Transverse colon (tissue), 4 donors: Measurements from ENCODE around the gene TNFSF13. TPM values are rescaled to one million over a fixed set of nuclear protein-coding genes. Genes with fewer than 3 reads are reported as not detected.

ENCODE experiments used
- DNase-seq: peaks from one replicate; pipeline ENCODE4 v3.0.0-alpha.2; 2019
- H3K27ac ChIP-seq, 4 donors: fragments of 200-600 bp; sonication (generic); 2 replicates each; pipeline ENCODE4 v1.5.1; 2016 to 2018; ENCODE audit warnings: inconsistent platforms in 4 of 4
- H3K27me3 ChIP-seq: fragments of 200-600 bp; sonication (generic); 2 replicates; pipeline ENCODE4 v1.5.1; 2017; ENCODE audit warnings: inconsistent platforms
- H3K36me3 ChIP-seq, 4 donors: fragments of 200-600 bp; sonication (generic); 2 replicates each; pipeline ENCODE4 v1.5.1; 2017 to 2019; ENCODE audit warnings: inconsistent platforms in 4 of 4
- H3K4me1 ChIP-seq, 4 donors: fragments of 200-600 bp; sonication (generic); 2 replicates each; pipeline ENCODE4 v1.5.1; 2017 to 2020; ENCODE audit warnings: inconsistent platforms in 4 of 4
- H3K4me3 ChIP-seq, 4 donors: fragments of 200-600 bp; sonication (generic); 1 replicate in 1 of 4; 2 replicates in 3 of 4; pipeline versions ENCODE4 v1.5.1 to v1.6.1; 2017 to 2019; ENCODE audit warnings: inconsistent platforms in 4 of 4
- H3K9me3 ChIP-seq, 2 donors: fragments of 200-600 bp; sonication (generic); 2 replicates each; pipeline ENCODE4 v1.5.1; 2017 to 2019; ENCODE audit warnings: inconsistent platforms in 2 of 2
- EP300 ChIP-seq: sonication (generic); formaldehyde crosslinking; IDR thresholded peaks from one replicate; pipeline ENCODE4 v1.6.1; 2017; ENCODE audit warnings: antibody characterized with exemption, low read depth
- POLR2A ChIP-seq: fragments of 450-650 bp; IDR thresholded peaks from one replicate; pipeline ENCODE4 v1.6.1; 2016; ENCODE audit warnings: antibody characterized with exemption, mild to moderate bottlenecking, moderate library complexity
- POLR2AphosphoS5 ChIP-seq, 3 donors: sonication (generic); formaldehyde crosslinking; IDR thresholded peaks; one replicate each; pipeline ENCODE4 v1.6.1; 2016; ENCODE audit warnings: antibody characterized with exemption in 3 of 3
- WGBS, 2 donors: methylation state at CpG; one replicate each; pipeline ENCODE4 v1.1.5; 2018; ENCODE audit warnings: low coverage in 1 of 2; 5-methylcytosine and 5-hydroxymethylcytosine counted together
- in situ Hi-C, 4 donors: fragments of 200-750 bp; cut with MboI; loops; one replicate each; pipeline versions ENCODE4 v1.15.0 to v1.15.1; 2017; ENCODE audit warnings: low sequenced_read_pairs in 3 of 4, low pct_ligation_motif_present in 1 of 4, low pct_unique_long_range_greater_than_20kb in 1 of 4
- intact Hi-C: fragments of 100-400 bp; cut with DNase I; formaldehyde crosslinking; loops from one replicate; pipeline ENCODE4 v1.15.1; 2023; ENCODE audit warnings: low total_unique reads
- total RNA-seq, 4 donors: library from RNA; depleted of rRNA; stranded (reverse); fragments of >200 nt; gene quantifications; one replicate each; pipeline ENCODE4 v1.1.0, GENCODE V29; 2016
- TF ChIP-seq, protein P1 (sequence below), 5 experiments: fragments of 200-600 bp in 3 of 5; fragments of 450-650 bp in 2 of 5; sonication (generic) in 3 of 5; IDR thresholded peaks; 1 replicate in 2 of 5; 2 replicates in 3 of 5; pipeline ENCODE4 v1.5.1; 2016 to 2017; ENCODE audit warnings: antibody characterized with exemption in 5 of 5, inconsistent platforms in 3 of 5, mild to moderate bottlenecking in 2 of 5, moderate library complexity in 1 of 5

Gene TNFSF13
- total RNA-seq, 4 donors from 2014 or later: 19.7 to 94.3 (median 59.8) TPM

GRCh38 chr17:7538891-7539545, 19.5 kb upstream of the TNFSF13 start:
- no peak for TF ChIP-seq EP300
- TF ChIP-seq POLR2A: no peak
- TF ChIP-seq, protein P1, sequence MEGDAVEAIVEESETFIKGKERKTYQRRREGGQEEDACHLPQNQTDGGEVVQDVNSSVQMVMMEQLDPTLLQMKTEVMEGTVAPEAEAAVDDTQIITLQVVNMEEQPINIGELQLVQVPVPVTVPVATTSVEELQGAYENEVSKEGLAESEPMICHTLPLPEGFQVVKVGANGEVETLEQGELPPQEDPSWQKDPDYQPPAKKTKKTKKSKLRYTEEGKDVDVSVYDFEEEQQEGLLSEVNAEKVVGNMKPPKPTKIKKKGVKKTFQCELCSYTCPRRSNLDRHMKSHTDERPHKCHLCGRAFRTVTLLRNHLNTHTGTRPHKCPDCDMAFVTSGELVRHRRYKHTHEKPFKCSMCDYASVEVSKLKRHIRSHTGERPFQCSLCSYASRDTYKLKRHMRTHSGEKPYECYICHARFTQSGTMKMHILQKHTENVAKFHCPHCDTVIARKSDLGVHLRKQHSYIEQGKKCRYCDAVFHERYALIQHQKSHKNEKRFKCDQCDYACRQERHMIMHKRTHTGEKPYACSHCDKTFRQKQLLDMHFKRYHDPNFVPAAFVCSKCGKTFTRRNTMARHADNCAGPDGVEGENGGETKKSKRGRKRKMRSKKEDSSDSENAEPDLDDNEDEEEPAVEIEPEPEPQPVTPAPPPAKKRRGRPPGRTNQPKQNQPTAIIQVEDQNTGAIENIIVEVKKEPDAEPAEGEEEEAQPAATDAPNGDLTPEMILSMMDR (IDR thresholded peaks at IDR 0.05): no peak
- no peak for TF ChIP-seq POLR2AphosphoS5 (IDR thresholded peaks at IDR 0.05)

DNA sequence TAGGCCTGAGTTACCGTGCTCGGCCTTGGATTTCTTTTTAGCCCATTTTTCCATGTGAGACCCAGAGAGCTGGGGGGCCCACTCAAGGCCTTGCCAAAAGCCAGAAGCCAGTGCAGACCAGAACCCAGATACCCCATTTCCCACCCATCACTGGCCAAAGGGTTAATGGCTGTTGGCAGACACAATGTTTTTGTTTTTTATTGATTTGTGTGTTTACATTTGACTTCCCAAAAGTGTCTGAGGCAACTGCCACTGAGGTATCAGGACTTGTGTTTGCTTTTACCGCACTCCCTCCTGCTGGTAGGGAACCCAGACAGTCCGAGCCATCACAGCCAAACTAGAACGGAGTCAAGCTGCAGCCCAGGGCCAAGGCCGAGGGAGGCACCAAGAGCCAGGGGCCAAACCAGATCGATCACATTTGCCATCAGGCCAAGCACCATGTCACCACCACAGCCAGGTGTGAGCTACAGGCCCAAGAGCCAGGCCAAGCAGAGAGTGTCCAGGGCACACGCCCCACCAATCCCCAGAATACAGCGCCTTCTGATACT, 17.4 kb upstream of the TNFSF13 start:
- Histone ChIP-seq H3K27me3 (no peaks in the 10 kb centered on the region), H3K4me3 (no peak overlapping the region), H3K4me1 (no peaks in the 10 kb centered on the region), H3K36me3 (no peaks in the 10 kb centered on the region), H3K27ac (no peak overlapping the region), H3K9me3 (peaks cover 0 to 9% of the 10 kb centered on the region in 2 donors)
- WGBS, 2 donors: 91 to 100% methylated on average over 1 to 9 of the region's 9 CpGs
- intact Hi-C loops (loop anchor here (5.0 kb wide), 1 partner anchor 811 kb away; no protein-coding TSS in a partner anchor), in situ Hi-C loops (no loop called here)
- DNase-seq: no peak
- TF ChIP-seq POLR2A (no peak), EP300 (no peak), POLR2AphosphoS5 (IDR thresholded peaks at IDR 0.05) (no peak)
- TF ChIP-seq, protein P1 (IDR thresholded peaks at IDR 0.05): no peak

More at GRCh38 chr17:7538891-7539545, 19.5 kb upstream of the TNFSF13 start:
- 35 to 81% methylated on average over 2 to 11 of the region's 11 CpGs for WGBS, 2 donors
- Histone ChIP-seq H3K4me3 (no peak overlapping the region), H3K9me3 (peaks cover 0 to 9% of the 10 kb centered on the region in 2 donors), H3K36me3 (no peaks in the 10 kb centered on the region), H3K27ac (no peak overlapping the region), H3K4me1 (no peaks in the 10 kb centered on the region), H3K27me3 (no peaks in the 10 kb centered on the region)
- in situ Hi-C loops: no loop called here
- DNase-seq: no peak
- intact Hi-C loops: no loop called here

DNA sequence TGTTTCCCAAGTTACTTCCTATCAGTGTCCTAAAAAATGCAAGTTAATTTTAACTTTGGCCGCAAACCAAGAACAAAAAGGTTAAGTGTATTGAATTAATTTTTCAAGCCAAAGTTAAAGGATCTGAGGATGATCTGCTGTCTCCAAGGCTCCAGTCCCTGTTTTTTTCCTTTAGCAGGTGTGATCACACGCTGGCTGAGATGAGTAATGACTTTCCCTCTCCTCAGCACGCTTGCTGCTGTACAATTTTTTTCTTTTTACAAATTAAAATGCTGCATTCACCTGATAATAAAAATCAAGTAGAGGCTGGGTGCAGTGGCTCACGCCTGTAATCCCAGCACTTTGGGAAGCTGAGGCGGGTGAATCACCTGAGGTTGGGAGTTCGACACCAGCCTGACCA, 13.6 kb upstream of the TNFSF13 start:
- Histone ChIP-seq H3K27me3 (no peaks in the 10 kb centered on the region), H3K27ac (no peak overlapping the region), H3K36me3 (no peaks in the 10 kb centered on the region), H3K9me3 (no peaks in the 10 kb centered on the region), H3K4me3 (no peak overlapping the region), H3K4me1 (peaks cover 7 to 19% (median 15%) of the 10 kb centered on the region in 4 donors)
- intact Hi-C loops: loop anchor here (5.0 kb wide), 1 partner anchor 807 kb away; no protein-coding TSS in a partner anchor
- DNase-seq: no peak
- in situ Hi-C loops: no loop called here
- TF ChIP-seq POLR2AphosphoS5 (IDR thresholded peaks at IDR 0.05): no peak
- no peak for TF ChIP-seq EP300
- no peak for TF ChIP-seq POLR2A
- TF ChIP-seq, protein P1 (IDR thresholded peaks at IDR 0.05): no peak
- 59 to 74% methylated on average over 4 to 6 of the region's 6 CpGs for WGBS, 2 donors

- TF ChIP-seq EP300 (no peak), POLR2A (peak; percentile 23), POLR2AphosphoS5 (IDR thresholded peaks at IDR 0.05) (peak in 2 of 3 donors; percentile 36 to 66)
- TF ChIP-seq, protein P1 (IDR thresholded peaks at IDR 0.05): peak in 2 of 5 experiments; percentile 8 to 11
- in situ Hi-C loops: no loop called here
- H3K27me3 ChIP-seq: no peaks in the 10 kb centered on the region
- H3K36me3 ChIP-seq: no peaks in the 10 kb centered on the region
- H3K4me1 ChIP-seq: peaks cover 7 to 34% (median 18%) of the 10 kb centered on the region in 4 donors
- peak; percentile 72 for DNase-seq
- peak within 1 kb of the TSS; percentile 84 to 92 (median 86) for H3K27ac ChIP-seq
- no peaks in the 10 kb centered on the region for H3K9me3 ChIP-seq
- intact Hi-C loops: no loop called here
- 0% methylated on average over 50 of the region's 65 CpGs; no CpG with 5 or more reads in 1 of the 2 donors for WGBS, 2 donors
- peak within 1 kb of the TSS; percentile 45 to 71 (median 62) for H3K4me3 ChIP-seq
Measured at GRCh38 chr17:7548585-7549400, 9.8 kb upstream of the TNFSF13 start, which contains the start of gene TNFSF12. TNFSF12 (plus strand) TSS chr17:7549058; CDS start chr17:7549154, 96 bp downstream.
